Frontal cortex (tissue), 4 donors: Measurements from ENCODE around the gene HSD3B7. TPM values are rescaled to one million over a fixed set of nuclear protein-coding genes. Genes with fewer than 3 reads are reported as not detected.

Experiments
- DNase-seq, 2 donors: peaks; one replicate each; pipeline ENCODE4 v3.0.0; 2012; ENCODE audit warnings: low spot score in 2 of 2
- FAIRE-seq: peaks from 2 replicates; lab custom pipeline; 2012; peaks lifted over from hg19 to GRCh38; lab: Jason Lieb, UNC
- total RNA-seq: library from RNA; depleted of rRNA; stranded (reverse); fragments of >200 nt; gene quantifications from one replicate; pipeline ENCODE4 v1.2.3, GENCODE V29; 2014
- donor health status: control.
- donor health status: control.
- donor health status: control.

HSD3B7 gene
- total RNA-seq, 1 donor from 2014 or later, result 2.0 TPM

DNA sequence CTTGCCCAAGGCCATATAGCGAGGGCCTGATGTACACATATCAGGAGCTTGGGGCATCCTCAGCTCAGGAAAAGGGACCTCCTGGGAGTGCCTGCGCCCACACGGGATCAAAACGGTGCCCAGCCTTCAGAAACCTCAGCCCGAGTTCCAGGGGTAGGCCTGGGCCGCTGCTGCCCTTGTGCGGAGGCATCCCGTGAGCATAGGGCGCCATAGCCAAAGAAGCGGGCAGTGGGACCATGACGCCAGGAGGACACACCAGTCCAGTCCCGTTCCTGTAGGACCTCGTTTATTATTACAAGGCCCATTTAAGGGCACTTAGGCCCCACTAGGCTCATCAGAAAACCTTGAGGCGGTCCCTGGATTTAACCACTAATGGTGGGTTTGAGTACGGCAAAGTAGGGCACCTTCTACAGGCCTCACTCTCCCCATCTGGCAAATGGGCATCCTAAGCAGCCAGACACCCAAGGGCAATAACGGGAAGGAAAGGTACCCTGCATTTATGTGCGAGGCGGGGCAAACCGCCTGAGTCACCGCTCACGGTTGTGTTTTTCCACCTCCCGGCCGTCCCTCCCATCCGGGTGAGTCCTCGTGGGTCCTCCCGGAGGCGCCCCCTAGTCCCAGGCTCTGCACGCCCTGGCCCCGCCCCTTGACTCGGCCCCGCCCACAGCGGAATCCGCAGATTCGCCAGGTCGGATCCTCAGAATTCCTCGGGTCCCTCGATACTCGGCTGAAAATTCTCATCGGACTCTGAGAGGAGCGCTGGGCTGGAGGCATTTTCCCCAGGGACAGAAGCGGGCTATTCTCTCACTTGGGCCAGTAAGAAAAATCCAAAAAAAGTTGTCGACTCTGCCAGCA lies 28.2 kb upstream of the HSD3B7 start:
- no peak for FAIRE-seq

DNA sequence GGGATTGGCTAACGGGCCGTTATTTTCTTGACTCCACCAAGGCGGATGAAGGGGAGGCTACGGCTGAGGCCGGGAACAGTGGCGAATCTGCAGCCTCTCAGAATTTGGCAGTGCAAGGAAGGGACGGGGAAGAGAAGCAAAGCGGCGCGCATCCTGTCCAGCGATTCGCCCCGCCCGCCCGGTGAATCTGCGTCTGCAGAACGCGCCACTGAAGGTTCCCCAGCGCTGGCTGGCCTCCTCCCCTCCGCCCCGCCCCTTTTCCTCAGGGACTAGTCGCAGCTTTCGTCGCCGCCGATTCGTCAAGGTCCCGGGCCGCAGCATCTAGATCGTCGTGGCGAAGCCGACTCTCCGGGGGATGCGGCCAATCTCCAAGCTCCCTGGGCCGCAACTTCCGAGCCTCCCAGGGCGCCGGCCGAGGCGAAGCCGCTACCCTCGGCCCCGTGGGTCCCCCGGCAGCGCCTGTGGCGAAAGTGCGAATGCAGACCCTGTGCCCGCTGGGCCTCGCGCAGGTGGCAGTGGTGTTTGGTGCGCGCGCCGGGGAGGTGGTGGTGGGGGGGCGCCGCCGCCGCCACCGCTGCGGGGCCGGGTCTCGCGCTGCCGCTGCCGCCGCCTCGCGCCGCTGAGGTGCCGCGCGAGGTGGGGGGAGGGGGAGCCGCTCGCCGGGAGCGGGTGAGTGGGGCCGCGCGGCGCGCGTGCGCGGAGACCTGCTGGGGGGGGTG lies 27.4 kb upstream of the HSD3B7 start, which contains the start of gene SETD1A:
Gene SETD1A (plus strand): TSS at position 299 of the 719 bp plus-strand sequence. CDS start 978 bp downstream, outside the sequence.
- no peak for FAIRE-seq

More for the DNA sequence above, 28.2 kb upstream of the HSD3B7 start:
- DNase-seq, result peak; percentile 74 to 83

DNA sequence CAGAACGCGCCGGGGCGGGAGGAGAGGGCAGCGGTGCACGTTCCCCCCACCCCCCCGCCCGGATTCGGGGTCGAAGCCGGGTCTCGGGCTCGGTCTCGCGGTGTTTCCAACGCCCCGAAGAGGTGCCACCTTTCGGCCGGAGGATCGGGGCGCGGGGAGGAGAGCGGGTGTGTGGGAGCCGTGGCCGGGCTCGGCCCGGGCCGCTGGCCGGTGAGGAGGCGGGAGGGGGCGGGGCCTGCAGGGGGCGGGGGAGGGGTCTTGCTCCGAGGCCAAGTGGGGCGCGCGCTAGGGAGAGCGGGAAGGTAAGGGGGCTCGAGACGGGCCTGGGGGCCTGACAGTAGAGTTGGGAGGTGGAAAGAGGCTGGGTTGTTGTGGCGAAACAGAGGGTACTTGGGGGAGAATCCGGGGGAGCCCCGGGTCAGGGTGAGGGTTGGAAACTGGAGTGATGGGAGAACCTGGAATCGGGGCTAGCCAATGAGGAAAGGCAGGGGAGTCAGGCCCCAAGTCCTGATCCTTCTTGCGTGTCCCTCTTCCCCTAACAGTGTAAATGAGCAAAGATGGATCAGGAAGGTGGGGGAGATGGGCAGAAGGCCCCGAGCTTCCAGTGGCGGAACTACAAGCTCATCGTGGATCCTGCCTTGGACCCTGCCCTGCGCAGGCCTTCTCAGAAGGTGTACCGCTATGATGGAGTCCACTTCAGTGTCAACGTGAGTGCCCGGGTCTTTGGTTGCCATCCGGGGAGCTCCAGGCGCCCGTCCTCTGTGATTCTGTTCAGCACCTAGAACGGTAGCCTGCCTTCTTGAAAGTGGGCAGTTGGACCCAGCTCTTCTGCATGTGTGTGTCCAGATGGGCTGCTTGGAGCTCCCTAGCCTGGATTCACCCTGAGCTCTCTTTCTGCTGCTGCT lies 26.6 kb upstream of the HSD3B7 start:
- no peak for DNase-seq
- no peak for FAIRE-seq

More for the DNA sequence above, 27.4 kb upstream of the HSD3B7 start, which contains the start of gene SETD1A:
- DNase-seq, result peak; percentile 98 to 99

DNA sequence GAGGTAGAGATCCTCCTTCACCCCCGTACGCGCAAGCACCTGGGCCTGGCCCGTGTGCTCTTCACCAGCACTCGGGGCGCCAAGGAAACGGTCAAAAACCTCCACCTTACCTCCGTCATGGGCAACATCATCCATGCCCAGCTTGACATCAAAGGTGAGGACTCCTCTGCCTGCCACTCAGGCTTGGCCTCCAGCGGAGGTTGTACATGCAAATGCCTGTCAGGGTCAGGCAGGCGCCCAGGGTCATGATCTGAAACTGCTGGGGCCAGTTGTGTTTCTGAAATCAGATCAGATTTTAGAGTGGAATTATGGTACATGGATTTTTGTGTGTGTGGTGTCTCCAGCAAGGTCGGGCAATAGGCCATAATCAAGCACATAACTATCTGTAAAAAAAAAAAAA lies 23.6 kb upstream of the HSD3B7 start:
- DNase-seq, result no peak
- no peak for FAIRE-seq

DNA sequence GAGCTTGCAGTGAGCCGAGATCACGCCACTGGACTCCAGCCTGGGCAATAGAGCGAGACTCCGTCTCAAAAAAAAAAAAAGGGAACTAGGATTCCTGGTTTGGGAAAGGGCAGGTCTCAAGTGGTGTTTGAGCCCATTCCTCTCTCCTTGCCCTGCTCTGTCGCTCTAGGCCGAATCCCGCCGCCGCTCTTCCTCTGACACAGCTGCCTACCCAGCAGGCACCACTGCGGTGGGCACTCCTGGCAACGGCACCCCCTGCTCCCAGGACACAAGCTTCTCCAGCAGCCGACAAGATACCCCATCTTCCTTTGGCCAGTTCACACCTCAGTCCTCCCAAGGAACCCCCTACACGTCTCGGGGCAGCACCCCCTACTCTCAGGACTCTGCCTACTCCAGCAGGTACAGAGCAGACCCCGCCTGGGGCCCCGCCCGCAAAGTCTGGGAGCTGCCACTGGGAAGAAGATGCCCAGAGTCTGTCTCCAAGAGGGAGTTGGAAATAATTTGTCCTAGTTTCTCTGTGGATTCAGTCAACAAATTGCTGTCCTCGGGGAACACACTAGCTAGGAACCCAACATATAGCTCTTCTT lies 21.0 kb upstream of the HSD3B7 start:
- no peak for DNase-seq
- FAIRE-seq, result no peak

DNA sequence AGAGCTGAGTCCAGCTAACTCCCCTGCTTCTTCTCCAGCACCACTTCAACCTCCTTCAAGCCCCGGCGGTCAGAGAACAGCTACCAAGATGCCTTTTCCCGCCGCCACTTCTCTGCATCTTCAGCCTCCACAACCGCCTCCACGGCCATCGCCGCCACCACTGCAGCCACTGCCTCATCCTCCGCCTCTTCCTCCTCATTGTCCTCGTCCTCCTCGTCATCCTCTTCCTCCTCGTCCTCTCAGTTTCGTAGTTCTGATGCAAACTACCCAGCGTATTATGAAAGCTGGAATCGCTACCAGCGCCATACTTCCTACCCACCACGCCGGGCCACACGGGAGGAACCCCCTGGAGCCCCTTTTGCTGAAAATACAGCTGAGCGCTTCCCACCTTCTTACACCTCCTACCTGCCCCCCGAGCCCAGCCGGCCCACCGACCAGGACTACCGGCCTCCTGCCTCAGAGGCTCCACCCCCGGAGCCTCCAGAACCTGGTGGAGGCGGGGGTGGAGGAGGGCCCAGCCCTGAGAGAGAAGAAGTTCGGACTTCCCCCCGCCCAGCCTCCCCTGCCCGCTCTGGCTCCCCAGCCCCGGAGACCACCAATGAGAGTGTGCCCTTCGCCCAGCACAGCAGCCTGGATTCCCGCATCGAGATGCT lies 20.3 kb upstream of the HSD3B7 start:
- DNase-seq, result no peak
- no peak for FAIRE-seq

DNA sequence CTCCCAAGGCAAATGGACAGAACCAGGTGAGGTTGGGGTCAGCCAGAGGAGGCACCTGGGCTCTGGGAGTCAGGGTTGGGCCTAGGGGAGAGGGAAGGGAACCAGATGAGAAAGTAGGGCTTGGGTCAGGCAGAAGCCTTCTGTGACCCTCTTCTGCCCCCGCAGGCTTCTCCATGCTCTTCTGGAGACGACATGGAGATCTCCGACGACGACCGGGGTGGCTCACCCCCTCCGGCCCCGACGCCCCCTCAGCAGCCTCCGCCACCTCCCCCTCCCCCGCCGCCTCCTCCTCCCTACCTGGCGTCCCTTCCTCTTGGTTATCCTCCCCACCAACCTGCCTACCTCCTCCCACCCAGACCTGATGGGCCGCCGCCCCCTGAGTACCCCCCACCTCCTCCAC lies 19.6 kb upstream of the HSD3B7 start:
- FAIRE-seq (no peak), DNase-seq (no peak)

DNA sequence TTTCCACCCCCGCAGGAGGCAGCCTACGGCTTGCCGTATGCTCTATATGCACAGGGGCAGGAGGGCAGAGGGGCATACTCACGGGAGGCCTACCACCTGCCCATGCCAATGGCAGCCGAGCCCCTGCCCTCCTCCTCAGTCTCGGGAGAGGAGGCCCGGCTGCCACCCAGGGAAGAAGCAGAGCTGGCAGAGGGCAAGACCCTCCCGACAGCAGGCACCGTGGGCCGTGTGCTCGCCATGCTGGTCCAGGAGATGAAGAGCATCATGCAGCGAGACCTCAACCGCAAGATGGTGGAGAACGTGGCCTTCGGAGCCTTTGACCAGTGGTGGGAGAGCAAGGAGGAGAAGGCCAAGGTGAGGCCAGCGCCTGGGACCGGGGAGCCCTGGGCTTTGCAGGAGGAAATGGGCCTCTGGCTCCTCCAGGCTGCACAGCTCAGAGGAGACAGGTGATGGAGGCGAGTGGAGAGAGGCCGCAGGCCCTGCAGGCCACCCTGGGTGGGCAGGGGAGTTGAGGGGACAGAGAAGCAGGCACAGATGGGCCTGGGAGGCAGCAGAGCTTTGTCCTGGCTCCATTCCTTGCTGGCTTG lies 18.9 kb upstream of the HSD3B7 start:
- FAIRE-seq, result no peak
- DNase-seq, result no peak

DNA sequence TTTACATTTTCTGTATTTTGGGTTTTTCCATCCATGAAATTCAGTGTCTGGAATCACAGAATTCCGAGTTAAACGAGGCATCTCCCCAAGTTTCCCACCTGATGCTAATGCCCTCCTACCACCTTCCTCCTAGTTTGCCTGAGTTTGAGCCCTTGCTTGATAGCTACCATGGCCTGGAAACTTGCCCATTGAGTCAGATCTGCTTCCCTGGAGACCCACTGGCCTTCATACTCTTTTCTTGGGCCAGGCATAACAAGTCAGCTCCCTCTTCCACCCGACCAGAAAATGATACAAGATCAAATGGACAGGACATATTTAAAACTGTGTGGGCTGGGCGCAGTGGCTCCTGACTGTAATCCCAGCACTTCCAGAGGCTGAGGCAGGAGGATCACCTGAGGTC lies 17.2 kb upstream of the HSD3B7 start:
- FAIRE-seq (no peak), DNase-seq (no peak)

DNA sequence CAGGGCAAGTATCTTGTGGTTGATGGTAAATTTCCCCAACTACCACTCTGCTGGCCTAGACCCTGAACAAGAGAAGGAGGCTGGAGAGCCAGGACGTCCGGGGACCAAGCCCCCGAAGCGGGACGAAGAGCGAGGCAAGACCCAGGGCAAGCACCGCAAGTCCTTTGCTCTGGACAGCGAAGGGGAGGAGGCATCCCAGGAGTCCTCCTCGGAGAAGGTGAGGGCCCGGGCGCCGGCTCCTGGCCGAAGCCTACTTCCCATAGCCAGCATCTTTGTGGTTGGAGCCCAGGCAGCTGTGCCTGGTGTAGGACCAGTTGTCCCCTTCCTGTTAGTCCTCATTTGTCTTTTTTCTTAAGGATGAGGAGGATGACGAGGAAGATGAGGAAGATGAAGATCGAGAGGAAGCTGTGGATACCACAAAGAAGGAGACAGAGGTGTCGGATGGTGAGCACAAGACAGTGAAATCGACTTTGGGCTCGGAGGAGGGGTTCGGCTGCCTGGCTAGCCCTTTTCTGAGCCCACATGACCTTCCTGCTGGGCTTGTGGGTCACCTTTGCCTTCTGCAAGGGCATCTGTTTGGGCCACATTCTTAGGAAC lies 15.7 kb upstream of the HSD3B7 start:
- FAIRE-seq (no peak), DNase-seq (no peak)

DNA sequence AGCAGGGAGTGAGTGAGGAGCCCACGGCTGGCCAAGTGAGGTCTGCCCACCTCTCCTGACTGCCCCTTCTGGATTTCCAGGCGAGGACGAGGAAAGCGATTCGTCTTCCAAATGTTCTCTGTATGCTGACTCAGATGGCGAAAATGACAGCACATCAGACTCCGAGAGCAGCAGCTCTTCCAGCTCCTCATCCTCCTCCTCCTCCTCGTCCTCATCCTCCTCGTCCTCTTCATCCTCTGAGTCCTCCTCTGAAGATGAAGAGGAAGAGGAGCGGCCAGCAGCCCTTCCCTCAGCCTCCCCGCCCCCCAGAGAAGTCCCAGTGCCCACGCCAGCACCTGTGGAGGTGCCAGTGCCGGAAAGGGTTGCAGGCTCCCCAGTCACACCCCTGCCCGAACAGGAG lies 13.7 kb upstream of the HSD3B7 start:
- DNase-seq (no peak), FAIRE-seq (no peak)

DNA sequence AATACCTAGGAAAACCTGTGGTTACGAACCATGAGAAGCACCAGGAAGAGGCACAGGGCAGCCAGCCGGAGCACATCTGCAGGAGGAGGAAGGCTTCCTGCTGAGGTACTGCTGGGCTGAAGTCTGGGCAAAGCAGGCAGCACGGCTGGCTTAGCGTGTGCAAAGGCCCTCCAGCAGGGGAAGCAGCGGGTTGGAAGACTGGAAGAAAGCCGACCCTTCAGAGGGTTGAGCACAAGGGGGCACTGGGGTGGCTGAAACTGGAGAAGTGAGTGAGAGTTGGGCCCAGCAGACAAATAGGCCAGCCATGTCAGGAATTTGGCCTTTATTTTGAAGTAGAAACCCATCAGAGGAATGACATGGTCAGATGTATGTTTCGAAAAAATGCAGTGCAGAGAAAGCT lies 12.1 kb upstream of the HSD3B7 start:
- DNase-seq, result no peak
- no peak for FAIRE-seq

DNA sequence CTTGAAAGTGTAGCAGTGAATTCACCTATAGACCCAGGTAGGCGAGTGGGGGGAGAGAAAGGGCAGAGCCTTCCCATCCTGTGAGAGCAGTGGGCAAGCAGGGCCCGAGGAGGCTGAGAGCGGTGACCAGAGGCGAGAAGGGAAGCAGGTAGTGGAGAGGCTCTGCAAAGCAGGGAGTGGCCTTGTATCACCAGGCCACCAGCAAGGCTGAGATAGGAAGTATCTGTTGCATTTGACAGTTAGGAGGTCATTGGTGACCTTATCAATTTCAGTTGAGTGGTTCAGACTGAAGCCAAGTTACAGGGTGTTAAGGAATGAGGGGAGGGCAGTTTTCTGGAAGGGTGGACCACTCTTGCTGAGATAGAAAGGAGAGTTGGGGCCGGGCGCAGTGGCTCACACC lies 10.7 kb upstream of the HSD3B7 start:
- FAIRE-seq, result no peak
- no peak for DNase-seq

DNA sequence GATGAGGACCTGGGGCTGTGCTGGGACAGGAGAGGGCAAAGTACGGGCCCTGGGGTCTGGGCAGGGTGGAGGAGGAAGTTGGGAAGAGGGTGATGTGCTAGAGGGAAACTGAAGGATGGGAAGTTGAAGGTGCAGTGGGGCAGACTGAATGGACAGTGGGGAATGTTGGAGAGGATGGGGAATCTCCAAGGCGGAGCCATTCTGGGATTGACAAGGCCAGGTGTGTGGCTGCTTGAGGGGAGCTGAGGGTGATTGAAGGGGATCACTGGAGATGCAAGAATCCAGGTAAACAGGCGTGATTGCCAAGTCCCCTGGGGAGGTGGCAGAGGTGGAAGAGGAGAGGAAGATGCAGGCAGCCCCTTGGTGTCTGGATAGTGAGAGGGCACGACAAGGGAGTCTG lies 8.5 kb upstream of the HSD3B7 start:
- DNase-seq (no peak), FAIRE-seq (no peak)

DNA sequence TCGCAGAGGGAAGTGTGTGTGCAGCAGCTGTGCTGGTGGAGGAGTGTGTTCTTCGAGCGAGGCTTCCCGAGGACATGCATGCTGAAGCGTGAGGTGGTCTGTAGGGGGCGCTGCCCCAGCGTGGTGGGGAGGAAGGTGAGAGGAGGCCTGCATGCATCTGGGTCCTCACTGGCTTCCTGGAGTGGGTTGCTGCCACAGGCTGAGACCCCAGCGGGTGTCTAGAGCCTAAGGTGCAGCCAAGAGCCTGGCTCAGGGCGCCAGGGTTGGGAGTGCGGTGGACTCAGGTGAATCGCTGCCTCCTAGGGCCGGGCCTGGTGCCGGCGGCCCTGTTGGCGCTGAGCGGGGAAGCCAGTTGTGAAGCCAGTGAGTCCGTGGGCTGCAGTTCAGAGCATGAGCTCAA lies 7.5 kb upstream of the HSD3B7 start:
- DNase-seq (no peak), FAIRE-seq (no peak)

DNA sequence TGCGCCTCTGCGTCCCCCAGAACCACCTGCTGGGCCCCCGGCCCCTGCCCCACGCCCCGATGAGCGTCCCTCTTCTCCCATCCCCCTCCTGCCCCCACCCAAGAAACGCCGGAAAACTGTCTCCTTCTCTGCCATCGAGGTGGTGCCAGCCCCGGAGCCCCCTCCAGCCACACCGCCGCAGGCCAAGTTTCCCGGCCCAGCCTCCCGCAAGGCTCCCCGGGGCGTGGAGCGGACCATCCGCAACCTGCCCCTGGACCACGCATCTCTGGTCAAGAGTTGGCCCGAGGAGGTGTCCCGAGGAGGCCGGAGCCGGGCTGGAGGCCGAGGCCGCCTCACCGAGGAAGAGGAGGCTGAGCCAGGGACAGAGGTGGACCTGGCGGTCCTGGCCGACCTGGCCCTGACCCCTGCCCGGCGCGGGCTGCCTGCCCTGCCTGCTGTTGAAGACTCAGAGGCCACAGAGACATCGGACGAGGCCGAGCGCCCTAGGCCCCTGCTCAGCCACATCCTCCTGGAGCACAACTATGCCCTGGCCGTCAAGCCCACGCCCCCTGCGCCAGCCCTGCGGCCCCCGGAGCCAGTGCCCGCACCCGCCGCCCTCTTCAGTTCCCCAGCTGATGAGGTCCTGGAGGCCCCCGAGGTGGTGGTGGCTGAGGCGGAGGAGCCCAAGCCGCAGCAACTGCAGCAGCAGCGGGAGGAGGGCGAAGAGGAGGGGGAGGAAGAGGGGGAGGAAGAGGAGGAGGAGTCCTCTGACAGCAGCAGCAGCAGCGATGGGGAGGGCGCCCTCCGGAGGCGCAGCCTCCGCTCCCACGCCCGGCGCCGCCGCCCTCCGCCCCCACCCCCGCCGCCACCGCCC lies 5.6 kb upstream of the HSD3B7 start:
- FAIRE-seq, result no peak

DNA sequence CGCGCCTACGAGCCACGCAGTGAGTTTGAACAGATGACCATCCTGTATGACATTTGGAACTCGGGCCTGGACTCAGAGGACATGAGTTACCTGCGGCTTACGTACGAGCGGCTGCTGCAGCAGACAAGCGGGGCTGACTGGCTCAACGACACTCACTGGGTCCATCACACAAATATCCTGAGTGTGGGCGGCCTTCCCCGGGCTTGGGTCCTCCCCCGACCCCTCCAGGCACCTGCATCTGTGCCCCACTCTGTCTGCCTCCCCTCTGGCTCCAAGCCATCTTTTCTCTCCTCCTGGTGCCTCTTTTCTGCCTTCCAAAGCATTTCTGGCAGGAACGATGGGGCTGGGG lies 5.0 kb upstream of the HSD3B7 start:
- no peak for FAIRE-seq
- no peak for DNase-seq

More for the DNA sequence above, 5.6 kb upstream of the HSD3B7 start:
- DNase-seq, result no peak

DNA sequence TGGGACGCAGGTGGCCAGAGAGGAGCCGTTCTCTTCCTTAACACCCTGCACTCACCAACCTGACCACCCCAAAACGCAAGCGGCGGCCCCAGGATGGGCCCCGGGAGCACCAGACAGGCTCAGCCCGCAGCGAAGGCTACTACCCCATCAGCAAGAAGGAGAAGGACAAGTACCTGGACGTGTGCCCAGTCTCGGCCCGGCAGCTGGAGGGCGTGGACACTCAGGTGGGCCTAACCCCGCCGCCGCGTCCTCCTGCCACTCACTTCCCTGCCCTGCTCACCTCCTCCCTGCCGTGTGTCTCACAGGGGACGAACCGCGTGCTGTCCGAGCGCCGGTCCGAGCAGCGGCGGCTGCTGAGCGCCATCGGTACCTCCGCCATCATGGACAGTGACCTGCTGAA lies 4.6 kb upstream of the HSD3B7 start:
- DNase-seq, result no peak
- no peak for FAIRE-seq
